HG02759 (cell line): ENCODE results near the gene MINDY4B.

Experiments used
- ATAC-seq: cut with Tn5 transposase; IDR thresholded peaks from one replicate; pipeline ENCODE4 v1.9.1; 2021; ENCODE audit warnings: mild to moderate bottlenecking, moderate library complexity; ENCODE audit not compliant: unreplicated experiment

MINDY4B gene

DNA sequence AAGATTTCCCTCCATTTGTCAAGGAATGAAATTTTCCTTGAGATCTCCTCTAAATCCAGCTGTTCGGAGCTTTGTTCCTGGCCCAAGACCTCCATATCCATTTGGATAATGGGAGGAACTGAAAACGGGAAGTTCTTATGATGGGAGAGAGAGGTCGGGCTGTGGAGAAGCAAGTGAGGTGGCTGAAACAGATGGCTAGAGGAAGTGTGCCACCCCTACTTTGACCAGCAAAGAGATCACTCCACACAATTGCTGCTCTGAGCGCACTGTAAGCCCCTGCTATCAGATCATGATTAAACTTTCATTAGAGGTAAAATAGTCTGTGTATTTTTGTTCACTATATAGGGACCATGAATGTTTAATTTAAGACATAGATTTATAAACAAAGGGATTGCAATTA lies at the start of gene MINDY4B:
TSS of gene MINDY4B (minus strand) at position 101 of the 400 bp plus-strand sequence. CDS start at position 101, 0 bp downstream.
- ATAC-seq = no peak

DNA sequence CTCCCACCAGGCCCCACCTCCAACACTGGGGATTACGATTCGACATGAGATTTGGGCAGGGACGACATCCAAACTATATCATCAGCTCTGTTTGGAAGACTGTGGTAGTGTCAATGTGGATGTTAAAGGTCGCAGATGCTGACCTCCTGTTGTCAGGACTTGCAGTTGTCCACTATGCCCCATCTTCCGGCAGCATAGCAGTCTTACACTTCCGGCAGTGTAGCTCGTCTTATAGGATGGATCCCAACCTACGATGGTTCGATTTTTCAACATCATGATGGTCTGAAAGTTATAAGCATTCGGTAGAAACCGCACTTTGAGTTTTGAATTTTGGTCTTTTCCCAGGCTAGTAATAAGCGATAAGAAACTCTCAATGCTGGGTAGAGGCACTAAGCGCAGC lies 46.7 kb upstream of the MINDY4B start:
- no peak for ATAC-seq

DNA sequence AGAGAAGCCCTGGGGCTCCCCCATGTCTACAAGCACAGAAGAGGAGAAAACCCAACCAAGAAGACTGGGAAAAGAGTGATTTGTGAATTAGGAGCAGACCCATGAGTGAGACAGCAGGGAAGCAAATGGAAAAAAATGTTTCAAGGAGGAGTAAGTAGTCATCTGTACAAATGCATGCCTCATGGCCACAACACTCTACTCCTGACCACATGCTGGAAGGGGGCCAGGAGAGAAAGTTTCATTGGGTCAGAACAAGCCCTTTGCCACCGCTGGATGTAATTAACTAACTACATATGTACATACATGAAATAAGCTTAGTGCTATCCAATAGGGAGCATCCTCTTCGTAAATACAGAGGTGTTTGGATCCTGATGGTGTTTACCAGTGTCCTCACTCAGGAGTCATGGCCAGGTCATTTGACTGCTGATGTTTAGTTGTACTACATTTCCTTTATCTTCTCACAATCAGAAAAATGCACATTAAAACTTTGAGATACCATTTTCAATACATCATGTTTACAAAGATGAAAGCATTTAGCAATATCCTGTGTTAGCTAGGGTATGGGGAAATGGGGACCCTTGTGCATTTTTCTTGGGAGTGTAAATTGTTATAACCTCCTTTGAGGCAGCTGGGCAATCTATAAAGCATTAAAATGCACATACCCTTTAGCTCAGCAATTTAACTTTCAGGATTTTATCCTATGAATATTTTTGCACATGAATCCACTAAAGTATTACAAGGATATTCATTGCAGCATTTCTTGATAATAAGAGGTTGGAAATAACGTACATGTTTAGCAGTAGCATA lies 40.2 kb upstream of the MINDY4B start:
- ATAC-seq = no peak

DNA sequence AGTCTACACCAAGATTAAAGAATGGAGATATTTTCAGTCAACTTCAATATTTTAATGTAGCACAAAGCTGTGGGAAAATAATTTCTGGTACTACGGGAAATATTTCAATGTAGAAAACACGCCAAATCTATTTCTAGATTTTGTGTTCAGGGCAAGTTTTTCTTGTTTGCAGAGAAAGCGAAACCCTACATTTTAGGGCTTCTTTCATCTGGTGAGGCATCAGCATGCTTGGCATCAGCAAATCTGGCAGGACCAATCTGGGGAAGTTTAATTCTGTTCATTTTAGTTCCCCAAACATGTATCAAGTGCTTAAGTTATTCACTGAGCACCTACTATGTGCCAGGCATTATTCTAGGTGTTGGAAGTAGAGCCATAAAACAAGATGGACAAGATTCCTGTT lies 37.0 kb upstream of the MINDY4B start:
- ATAC-seq = no peak

DNA sequence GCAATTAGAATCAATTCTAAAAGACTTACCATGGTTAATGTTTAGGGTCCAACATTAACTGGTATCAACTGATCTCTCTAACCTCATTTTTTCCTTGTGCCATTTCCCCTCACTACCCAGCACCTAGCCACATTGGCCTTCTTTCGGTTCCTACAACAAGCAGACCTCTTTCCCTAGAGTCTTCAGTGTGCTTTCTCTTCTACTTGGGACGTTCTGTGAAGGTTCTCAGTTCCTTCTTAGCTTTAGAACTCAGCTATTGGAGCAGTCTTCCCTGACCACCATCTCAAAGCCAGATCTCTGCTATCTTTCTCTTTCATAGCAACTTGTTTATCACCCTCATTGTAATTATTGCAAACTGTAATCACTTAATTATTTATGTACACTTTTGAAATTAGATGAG lies 31.5 kb upstream of the MINDY4B start:
- ATAC-seq = peak; percentile 80

DNA sequence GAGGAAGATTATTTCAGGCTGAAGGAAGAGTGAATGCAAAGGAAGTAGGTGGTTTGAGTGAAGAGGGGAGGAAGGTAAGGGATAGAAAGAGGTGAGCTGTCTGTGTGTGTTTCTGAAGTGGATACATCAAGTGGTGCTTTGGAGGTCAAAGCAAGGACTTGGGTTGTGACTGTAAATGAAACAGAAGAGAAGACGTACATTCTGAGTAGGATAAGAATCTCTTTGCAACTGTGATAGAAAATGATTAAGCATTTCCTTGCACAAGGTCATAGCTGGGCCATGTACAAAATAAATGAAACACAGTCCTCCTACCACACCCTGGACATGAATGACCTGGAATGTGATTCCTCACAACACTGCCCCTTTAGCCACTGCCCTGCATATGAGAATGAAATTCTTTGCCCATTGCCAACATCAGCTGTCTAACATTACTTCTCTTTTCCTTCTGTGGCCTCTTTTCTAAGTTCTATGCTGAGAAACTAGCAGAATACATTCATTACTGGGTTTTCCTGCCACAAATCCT lies 28.3 kb upstream of the MINDY4B start:
- no peak for ATAC-seq

DNA sequence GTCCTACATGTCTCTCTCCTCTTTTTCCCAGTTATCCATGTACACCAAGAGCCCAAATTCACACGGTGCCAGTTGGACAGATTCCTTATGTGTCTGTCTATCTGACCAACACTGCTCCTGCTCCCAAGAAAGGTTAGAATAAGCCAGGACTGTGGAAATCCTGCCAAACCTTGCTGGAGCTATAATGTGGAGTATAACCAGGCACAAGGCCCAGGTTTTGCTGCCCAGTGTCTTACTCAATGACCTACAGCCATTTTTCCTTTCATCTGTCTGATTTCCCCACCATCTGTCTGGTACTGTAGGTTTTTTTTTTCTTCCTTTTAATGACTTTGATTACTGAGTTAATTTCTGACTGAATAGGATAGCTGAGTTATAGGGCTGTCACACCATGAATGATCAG lies 26.5 kb upstream of the MINDY4B start:
- no peak for ATAC-seq

DNA sequence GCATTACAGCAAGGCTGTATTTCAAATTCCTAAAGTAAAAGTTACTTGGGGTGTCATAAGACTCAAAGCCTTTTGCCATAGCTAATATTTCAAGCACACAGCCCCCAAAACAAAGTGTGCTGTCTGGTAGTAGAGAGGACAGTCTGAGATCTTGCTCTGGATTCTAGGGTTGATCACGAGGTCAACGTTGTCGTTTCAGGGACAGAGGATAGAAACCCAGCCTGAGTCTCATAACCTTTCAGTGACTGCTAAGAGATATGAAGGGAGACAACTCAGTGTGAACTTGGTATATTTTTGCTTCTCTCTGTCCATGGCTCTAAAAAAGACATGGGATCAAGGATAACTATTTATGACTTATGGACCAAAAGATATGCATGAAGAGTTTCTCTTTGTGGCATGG lies 25.6 kb upstream of the MINDY4B start:
- ATAC-seq = no peak

DNA sequence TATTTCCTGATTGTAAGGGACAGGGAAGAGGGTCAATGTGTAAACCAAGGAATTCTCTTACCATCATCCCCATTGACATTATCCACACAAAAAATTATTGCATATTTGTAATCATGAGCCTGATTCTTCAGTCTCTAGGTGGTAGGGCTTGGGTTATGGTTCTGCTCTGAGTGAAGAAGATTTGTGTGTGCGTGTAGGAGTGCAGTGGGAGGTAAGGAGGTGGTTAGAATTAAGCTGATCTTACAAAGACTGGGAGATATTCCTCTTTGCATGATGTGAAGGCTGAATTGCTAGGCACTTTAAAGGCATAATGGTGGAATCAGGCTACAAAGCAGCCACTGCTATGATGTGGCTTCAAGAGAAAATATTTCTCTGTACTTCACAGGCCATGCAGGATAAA lies 23.0 kb upstream of the MINDY4B start:
- no peak for ATAC-seq

DNA sequence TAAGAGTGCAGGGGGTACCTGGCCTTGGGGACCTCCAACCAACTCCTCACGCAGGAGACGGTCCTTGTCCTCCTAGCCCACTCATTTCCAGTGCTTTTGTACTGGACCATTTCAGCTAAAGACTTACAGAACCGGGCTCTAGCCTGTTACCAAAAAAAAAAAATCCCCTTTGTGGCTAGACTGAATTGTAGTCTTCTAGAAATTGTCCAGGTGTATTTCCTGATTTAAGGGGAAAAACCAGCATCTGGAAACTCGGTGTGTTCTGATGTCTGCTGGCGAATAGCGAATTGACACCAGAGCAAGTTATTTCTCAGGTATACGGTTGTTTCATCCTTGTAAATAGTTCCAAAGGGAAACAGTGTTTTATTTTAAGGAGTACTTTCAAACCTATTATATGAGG lies 21.1 kb upstream of the MINDY4B start:
- ATAC-seq = no peak

DNA sequence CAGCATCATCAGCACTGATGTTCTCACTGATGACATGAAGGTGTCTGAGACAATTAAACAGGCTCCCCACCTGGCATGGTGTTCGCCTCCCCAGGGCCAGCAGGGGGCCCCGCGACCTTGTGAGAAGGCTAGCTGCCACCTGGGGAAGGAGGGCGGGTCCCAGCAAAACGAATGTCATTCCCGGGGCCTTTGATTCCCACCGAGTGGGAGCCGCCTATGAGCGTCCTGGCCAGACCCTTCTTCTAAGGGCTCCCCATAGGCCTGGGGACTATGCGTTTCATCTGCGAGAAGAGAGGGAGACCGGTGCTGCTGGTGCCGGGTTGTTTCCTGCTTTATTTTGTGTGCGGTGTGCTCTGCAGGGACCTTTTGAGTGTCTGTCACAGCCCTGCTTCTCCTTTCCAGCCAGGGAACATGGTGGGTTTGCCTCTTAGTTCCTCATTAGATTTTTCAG lies 20.5 kb upstream of the MINDY4B start:
- peak; percentile 96 for ATAC-seq

DNA sequence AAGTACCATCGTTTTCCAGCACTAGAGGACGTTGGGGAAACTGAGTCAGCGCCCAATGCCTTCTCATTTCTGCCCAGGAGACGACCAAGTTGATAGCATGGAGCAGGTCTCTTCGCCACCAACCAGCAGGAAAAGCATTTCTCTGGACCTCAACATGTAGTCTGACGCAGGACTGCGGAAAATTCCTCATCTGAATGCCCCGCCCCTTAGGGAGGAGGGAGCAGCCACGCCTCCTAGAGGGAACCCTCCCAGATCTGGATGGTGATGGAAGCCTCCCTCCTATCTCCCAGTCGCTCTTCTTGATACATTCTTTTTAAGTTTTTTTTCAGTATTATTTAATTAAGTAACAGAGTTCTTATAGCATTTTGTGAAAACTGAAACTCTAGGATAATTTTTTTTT lies 17.4 kb upstream of the MINDY4B start:
- no peak for ATAC-seq

DNA sequence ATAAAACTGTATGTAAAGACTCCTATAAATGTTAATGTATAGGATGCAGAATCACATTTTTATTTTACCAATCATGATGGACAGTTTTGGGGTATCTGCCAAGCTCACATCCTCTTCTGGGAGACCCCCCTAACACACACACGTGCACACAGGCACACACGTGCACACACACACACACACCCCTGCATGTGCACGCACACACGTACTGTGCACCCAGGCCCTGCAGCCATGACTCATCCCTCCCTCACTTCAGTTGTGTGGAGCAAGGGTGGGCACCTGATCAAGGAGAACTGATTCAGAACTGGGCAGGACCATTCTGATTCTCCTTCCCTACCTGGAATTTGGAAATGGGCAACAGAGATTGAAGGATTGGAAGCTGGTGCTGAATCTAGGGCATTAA lies 16.0 kb upstream of the MINDY4B start:
- ATAC-seq = no peak

DNA sequence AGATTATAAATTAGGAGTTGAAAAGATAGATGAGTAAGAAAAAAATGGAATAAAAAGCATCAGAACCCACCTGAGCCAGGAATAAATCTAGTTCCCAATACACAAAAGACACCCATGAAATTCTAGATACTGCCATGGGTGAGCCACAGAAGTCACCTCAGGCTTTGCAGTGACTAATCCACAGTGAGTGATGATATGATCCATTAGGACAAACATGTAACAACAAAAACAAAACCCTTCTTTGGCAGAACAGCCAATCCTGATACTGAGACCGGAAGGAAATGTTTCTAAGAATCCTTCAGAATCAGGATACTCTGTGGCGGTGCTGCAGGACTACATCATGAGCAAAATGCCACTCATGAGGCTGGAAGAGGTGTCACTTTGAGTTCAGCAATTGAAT lies 15.0 kb upstream of the MINDY4B start:
- ATAC-seq = no peak

DNA sequence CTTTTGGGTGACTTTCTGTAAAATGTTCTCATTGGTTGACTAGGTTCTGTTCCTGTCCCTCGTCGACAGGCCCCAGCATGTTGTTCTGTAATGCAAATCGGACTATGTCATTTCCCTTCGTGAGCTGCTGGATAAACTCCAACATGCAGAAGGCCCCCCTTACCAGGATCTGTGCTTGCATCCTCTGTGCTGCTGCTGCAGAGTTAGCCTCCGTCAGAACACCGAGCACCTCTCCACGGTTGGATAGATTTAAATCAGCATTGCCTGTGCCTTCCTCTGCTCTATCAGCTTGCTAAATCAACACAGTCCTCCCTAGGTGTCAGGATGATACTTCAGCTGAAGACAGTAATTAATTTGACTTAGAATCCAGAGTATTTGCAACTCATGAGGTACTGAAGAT lies 12.7 kb upstream of the MINDY4B start:
- no peak for ATAC-seq

DNA sequence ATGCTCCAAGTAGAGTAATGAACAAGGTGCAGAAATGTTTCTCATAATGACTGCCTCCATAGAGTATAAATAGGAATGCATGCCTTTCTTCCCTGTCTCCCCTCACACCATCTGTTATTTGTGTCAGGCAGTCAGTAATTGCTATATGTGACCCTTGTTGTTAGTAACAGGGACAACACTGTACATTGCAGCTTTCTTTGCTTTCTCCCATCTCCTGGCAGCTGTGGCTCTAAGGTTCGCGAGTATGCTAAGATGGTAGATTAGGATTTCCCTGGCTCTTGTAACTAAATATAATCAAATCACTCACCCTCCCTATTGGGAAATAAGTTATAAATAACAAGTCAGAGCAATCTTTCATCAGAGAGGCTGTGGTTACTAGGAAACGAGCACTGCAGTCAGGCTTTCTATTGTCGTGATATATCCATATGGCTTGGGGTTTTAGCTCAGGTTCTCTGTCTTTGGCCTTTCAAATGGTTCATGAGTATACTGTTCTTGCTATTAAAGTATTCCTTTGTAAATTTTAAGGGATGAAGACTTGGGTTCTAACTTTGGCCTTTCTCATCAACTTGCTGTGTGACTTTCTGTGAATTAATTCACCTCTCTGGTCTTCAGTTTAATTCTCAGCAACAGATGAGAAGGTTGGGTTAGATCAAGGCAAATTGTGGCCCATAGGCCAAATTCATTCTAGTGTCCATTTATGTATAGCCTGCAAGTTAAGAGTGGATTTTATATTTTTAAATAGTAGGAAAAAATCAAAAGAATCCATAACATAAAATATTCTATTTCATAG lies 8.1 kb upstream of the MINDY4B start:
- ATAC-seq = no peak

DNA sequence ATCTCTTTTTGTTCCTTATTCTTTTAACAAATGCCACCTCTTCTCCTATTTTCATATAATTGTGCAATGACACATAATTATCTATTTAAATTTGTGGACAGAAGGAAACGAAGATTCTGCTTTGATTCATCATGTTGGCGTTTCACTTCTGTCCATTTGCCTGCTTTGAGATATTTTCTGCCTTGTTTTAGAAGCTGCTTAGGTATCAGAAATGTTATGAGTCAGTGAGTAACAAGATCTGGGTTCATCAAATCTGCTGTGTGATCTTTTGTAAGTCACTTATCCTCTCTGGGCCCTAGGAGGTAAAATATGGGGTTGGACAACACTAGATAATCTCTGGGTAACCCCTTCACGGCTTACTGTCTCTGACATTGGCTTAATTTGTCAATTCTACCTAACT lies 7.3 kb upstream of the MINDY4B start:
- no peak for ATAC-seq

DNA sequence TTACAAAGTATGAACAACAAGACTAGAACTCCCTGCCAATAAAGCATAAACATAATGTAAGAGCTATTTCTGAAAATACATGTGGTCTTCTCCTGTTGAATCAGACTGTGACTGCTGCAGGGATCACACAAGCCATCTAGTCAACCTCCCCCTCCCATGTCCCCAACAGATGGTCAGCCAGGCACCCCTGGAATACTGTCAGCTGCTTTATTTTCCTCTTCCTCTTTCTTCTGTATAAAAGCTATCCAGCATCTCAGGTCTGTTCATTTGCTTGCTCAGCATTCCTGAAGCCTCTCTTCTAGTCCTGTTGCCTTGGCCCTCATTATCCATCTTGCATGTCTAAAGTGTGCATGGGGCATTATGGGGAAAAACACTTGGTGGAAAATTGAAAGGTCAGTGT lies 6.5 kb upstream of the MINDY4B start:
- ATAC-seq = no peak

DNA sequence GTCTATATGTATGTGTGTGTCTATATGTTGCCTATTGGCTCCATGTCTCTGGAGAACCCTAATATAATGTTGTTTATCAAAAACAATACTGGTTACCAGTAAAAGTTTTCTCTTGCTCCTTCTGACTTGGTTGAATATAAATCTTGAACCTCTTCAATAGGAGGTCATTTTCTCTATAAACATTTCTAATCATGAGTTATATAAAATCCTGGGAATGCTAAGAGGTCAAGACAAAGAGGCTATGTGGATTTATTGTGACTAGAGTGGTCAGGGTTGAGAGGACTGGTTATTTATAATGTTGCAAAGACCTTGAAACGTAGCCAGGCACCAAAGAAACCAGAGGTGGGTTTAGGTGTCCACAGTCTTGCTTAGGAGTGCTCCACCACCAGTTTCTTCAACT lies 1.2 kb upstream of the MINDY4B start:
- ATAC-seq = no peak

DNA sequence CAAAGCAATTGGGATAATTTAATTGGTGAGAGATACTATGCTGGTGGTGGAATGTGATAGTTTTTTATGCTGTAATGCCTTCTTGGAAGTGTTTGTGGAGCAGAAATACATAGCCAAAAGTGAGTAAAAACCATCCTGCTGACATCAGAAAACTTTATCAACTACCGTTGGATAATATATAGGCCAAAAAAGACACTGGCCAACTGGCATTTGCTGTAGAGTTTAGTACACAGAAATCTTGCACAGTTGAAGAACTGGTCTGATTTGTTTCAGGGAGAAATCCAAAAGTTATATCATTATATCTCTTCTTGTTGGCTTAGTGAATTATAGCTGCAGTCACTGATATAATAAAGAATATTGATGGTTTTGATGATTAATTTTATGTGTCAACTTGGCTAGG lies 507 bp upstream of the MINDY4B start:
- no peak for ATAC-seq

DNA sequence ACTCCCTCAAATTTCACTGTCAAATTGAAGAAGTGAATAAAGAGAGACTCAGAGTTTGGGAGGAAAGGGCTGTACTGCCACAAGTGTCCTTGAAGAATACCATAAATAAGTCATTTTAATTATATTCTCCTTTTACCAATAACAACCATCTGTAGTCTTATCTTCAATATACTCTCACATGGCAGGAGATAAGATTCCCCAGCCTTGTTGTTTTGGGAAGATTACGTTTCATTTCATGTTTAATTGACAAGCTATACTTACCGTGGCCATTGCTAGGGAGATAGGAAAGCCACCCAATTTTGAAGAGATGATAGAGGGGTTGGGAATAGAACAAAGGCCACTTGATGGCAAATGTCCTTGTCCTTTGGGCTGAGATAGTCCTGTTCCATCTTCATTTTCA lies 2.3 kb downstream of the MINDY4B start:
- ATAC-seq = no peak

DNA sequence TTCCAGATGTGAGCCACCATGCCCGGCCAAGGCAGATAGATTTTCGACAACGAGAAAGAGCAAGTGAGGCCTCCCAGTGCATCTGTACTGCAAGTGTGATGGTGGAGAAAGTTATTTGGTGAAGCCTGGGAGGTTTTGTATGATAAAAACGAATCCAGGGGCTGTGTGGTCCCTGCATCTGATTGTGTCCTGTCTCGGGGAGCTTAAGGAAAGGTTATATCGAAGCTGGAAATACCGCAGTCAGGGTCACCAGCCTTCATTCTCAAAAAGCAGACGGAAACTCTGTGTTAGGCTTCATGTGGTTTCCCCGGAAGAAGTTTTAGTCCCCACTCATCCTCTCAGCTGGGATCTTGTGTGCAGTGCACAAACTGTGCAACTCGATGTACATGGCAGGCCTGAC lies 3.4 kb downstream of the MINDY4B start:
- ATAC-seq = no peak
